GM12874 (cell line): ENCODE data around the gene MED13L.

Source experiments
- TF ChIP-seq, protein P1 (sequence below): IDR thresholded peaks from 2 replicates; pipeline ENCODE4 v1.5.1; 2011; ENCODE audit warnings: low read depth, mild to moderate bottlenecking, control low read depth, low read length, moderate library complexity; ENCODE audit not compliant: insufficient read depth

The MED13L gene

DNA sequence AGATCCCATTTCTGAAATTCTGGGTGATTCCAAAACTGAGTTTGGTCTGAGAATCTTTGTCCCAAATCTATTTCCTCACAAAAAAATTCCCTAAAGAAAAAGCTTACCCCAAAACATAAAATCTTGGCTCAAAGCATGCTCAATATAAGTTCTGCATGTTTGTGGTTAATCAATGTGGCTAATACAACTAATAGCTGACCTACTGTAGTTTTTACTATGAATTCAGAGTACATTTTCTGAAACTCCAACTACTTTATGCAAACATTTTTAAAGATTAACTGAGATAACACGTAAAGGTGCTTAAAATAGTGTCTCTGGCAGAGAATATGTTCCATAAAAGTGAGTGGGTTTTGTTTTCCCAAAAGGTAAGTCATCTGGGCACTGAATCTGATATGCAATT lies 133.1 kb downstream of the MED13L start:
- TF ChIP-seq, protein P1, sequence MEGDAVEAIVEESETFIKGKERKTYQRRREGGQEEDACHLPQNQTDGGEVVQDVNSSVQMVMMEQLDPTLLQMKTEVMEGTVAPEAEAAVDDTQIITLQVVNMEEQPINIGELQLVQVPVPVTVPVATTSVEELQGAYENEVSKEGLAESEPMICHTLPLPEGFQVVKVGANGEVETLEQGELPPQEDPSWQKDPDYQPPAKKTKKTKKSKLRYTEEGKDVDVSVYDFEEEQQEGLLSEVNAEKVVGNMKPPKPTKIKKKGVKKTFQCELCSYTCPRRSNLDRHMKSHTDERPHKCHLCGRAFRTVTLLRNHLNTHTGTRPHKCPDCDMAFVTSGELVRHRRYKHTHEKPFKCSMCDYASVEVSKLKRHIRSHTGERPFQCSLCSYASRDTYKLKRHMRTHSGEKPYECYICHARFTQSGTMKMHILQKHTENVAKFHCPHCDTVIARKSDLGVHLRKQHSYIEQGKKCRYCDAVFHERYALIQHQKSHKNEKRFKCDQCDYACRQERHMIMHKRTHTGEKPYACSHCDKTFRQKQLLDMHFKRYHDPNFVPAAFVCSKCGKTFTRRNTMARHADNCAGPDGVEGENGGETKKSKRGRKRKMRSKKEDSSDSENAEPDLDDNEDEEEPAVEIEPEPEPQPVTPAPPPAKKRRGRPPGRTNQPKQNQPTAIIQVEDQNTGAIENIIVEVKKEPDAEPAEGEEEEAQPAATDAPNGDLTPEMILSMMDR, result no peak

DNA sequence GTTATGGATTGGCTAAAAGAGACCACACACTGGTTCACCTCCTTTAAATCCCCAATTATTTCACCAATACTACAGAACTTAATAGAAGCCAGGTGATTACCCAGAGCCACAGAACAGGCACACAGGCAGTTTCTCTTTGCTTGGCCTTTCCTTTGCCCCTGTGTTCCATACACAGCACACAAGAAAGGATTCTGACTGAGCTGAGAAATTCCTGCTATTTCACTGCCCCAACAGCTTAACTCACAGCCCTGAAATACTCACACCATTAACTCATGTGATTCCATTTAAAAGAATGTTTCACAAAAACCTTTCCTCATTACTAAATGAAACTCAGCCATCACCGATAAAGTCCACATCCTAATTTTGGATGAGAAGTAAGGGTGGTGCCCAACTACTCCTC lies 133.6 kb downstream of the MED13L start:
- TF ChIP-seq, protein P1, result no peak

DNA sequence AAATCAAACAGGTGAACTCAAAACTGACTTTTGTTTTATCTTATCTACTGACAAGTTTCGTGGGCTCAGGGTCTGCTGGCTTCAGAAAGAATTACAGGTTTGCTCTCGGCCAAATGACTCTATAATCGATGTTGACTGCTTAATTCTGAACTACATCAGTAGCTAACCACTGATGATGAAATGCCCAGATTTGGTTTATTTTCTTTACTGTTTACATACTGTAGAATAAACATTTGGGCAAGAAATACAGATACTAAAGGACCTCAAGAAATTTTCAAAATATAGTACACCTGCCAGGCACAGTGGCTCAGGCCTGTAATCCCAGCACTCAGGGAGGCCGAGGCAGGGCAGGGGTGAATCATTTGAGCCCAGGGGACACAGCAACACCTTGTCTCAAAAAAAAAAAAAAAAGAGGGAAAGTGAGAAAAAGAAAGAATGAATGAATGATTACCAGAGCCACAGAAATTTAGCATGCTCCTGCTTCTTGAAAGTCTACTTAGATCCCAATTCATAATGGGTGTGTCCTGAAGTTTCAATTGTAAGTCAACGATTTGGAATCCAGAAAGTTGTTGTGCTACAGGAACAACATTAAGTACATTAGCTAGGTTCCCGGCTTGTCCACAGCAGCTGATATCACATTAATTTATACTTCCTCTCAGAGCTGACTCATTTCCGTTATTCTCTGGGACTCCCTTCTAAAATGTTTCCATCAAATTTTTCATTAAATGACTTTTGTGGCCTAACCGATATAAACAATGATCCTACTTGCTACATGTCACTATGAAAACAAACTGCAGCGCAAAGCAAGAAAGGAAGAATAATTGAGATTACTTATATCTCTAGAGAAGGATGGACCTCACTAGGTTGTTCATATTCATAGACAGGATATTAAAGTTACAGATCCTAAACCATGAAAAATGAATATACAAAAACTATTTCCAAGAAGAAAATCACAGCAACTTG lies 134.3 kb downstream of the MED13L start:
- TF ChIP-seq, protein P1, result no peak

GRCh38 chr12:116141833-116142162 lies 135.7 kb downstream of the MED13L start:
- TF ChIP-seq, protein P1, result no peak

- TF ChIP-seq, protein P1, result no peak
These were observed 136.2 kb downstream of the MED13L start for GRCh38 chr12:116141110-116141832.

- TF ChIP-seq, protein P1, result no peak
These were observed 137.0 kb downstream of the MED13L start for GRCh38 chr12:116140529-116140928.

DNA sequence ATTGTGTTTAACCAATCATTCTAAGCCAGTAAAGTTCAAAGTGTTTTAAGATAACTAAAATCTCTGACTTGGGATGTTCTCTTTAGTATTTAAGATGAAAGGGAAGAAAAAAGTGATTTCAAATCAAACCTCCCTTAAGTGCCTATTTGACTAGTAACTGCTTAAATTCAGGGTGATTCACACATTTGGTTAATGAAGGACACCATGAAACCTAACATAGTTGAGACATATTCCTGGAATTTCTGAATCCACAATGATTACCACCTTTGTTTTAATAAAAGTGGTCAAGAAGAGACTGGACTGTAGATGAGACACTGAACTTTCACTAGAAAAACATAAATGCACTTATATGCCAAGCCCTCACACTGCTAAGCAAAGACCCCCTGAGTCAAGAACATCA lies 138.7 kb downstream of the MED13L start:
- TF ChIP-seq, protein P1, result no peak
